Lung (tissue), 12 donors: ENCODE data around the gene CCDC126. TPM values are rescaled to one million over a fixed set of nuclear protein-coding genes. Genes with fewer than 3 reads are reported as not detected.
A peak's percentile ranks its signal among the peaks of the same experiment; 100 is the strongest.

ENCODE experiments used
- ATAC-seq: fragments of 200-7000 bp; cut with Tn5 transposase; one replicate; pipeline ENCODE4 v1.9.1; 2020; ENCODE audit warnings: moderate number of reproducible peaks; ENCODE audit not compliant: insufficient read depth, low FRiP score
- DNase-seq, 3 donors: peaks; one replicate each; pipeline ENCODE4 v3.0.0-alpha.2; 2013 to 2017
- H3K27ac ChIP-seq, 2 donors: one replicate each; pipeline ENCODE4 v1.5.1; 2013; ENCODE audit warnings: mild to moderate bottlenecking in 2 of 2, moderate library complexity in 2 of 2, control low read depth in 1 of 2, inconsistent platforms in 1 of 2, low read depth in 1 of 2, low read length in 1 of 2
- H3K27me3 ChIP-seq, 3 donors: one replicate each; pipeline ENCODE4 v1.5.1; 2013; ENCODE audit warnings: low read length in 2 of 3; ENCODE audit not compliant: control insufficient read depth in 3 of 3, insufficient read depth in 3 of 3
- H3K36me3 ChIP-seq, 4 donors: one replicate each; pipeline ENCODE4 v1.5.1; 2013; ENCODE audit warnings: low read length in 4 of 4, mild to moderate bottlenecking in 1 of 4, moderate library complexity in 1 of 4; ENCODE audit not compliant: control insufficient read depth in 4 of 4, insufficient read depth in 4 of 4
- H3K4me1 ChIP-seq, 5 donors: one replicate each; pipeline ENCODE4 v1.5.1; 2013; ENCODE audit warnings: low read length in 5 of 5, mild to moderate bottlenecking in 2 of 5, moderate library complexity in 1 of 5; ENCODE audit not compliant: control insufficient read depth in 5 of 5, insufficient read depth in 5 of 5
- H3K4me3 ChIP-seq: one replicate; pipeline ENCODE4 v1.5.1; 2013; ENCODE audit warnings: mild to moderate bottlenecking, control low read depth, moderate library complexity
- H3K9ac ChIP-seq, 2 donors: one replicate each; pipeline ENCODE4 v1.5.1; 2013; ENCODE audit warnings: low read length in 2 of 2, control low read depth in 1 of 2; ENCODE audit not compliant: insufficient read depth in 1 of 2
- H3K9me3 ChIP-seq, 4 donors: one replicate each; pipeline ENCODE4 v1.5.1; 2013; ENCODE audit warnings: low read length in 3 of 4, mild to moderate bottlenecking in 1 of 4, moderate library complexity in 1 of 4; ENCODE audit not compliant: control insufficient read depth in 4 of 4, insufficient read depth in 3 of 4
- WGBS, 2 donors: extraction: QIAGEN DNeasy Blood & Tissue Kit; methylation state at CpG; one replicate each; pipeline ENCODE4 v1.1.7; 2013; 5-methylcytosine and 5-hydroxymethylcytosine counted together
- polyA plus RNA-seq, 2 donors: library from polyadenylated mRNA; stranded (reverse); fragments of 200-250 nt; gene quantifications; one replicate each; pipeline ENCODE4 v1.2.1, GENCODE V29; 2013
- total RNA-seq, 2 donors: library from RNA; depleted of rRNA in 1 of 2; stranded (reverse); fragments of >200 nt in 1 of 2; gene quantifications; one replicate each; pipeline ENCODE4 v1.2.1, GENCODE V29; 2014 to 2021
- TF ChIP-seq, protein P1 (sequence below): IDR thresholded peaks from 2 replicates; pipeline ENCODE4 v1.5.1; 2012; ENCODE audit warnings: mild to moderate bottlenecking; ENCODE audit errors: control extremely low read depth, extremely low read depth
- donor health status: control.
- donor health status: control.
- donor health status: Bipolar disorder and iron deficiency.
- donor health status: healthy.
- donor health status: DM: yes; HTN: yes; CAD: no.

CCDC126 gene
- total and polyA plus RNA-seq, 4 donors, result 4.1 to 21.9 (median 10.0) TPM

- Histone ChIP-seq H3K9me3 (peaks cover 0 to 6% (median 1%) of the 10 kb centered on the region in 4 donors), H3K9ac (no peak overlapping the region), H3K27me3 (no peaks in the 10 kb centered on the region), H3K4me1 (peaks cover 0 to 4% (median 0%) of the 10 kb centered on the region in 5 donors), H3K4me3 (no peak overlapping the region), H3K27ac (no peak overlapping the region), H3K36me3 (no peaks in the 10 kb centered on the region)
- no peak for ATAC-seq
- TF ChIP-seq, protein P1, sequence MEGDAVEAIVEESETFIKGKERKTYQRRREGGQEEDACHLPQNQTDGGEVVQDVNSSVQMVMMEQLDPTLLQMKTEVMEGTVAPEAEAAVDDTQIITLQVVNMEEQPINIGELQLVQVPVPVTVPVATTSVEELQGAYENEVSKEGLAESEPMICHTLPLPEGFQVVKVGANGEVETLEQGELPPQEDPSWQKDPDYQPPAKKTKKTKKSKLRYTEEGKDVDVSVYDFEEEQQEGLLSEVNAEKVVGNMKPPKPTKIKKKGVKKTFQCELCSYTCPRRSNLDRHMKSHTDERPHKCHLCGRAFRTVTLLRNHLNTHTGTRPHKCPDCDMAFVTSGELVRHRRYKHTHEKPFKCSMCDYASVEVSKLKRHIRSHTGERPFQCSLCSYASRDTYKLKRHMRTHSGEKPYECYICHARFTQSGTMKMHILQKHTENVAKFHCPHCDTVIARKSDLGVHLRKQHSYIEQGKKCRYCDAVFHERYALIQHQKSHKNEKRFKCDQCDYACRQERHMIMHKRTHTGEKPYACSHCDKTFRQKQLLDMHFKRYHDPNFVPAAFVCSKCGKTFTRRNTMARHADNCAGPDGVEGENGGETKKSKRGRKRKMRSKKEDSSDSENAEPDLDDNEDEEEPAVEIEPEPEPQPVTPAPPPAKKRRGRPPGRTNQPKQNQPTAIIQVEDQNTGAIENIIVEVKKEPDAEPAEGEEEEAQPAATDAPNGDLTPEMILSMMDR, result no peak
- DNase-seq, result peak in 1 of 3 donors; percentile 13
- 77 to 89% methylated on average over 8 of the region's 8 CpGs for WGBS, 2 donors
These were observed 65.2 kb downstream of the CCDC126 start for GRCh38 chr7:23662124-23662983.

- H3K9me3 ChIP-seq, result peaks cover 0 to 6% (median 0%) of the 10 kb centered on the region in 4 donors
- ATAC-seq (no peak), DNase-seq (no peak)
- no peak overlapping the region for H3K9ac ChIP-seq
- TF ChIP-seq, protein P1, result no peak
- H3K27ac ChIP-seq, result no peak overlapping the region
- H3K4me1 ChIP-seq, result peaks cover 0 to 4% (median 0%) of the 10 kb centered on the region in 5 donors
- WGBS, 2 donors, result 83 to 97% methylated on average over 2 of the region's 2 CpGs
- H3K4me3 ChIP-seq, result no peak overlapping the region
- no peaks in the 10 kb centered on the region for H3K36me3 ChIP-seq
- no peaks in the 10 kb centered on the region for H3K27me3 ChIP-seq
These were observed 65.8 kb downstream of the CCDC126 start for GRCh38 chr7:23662984-23663313.

GRCh38 chr7:23664122-23664521, 66.9 kb downstream of the CCDC126 start:
- H3K9ac ChIP-seq, result no peak overlapping the region
- H3K27ac ChIP-seq, result no peak overlapping the region
- H3K4me1 ChIP-seq, result peaks cover 0 to 4% (median 0%) of the 10 kb centered on the region in 5 donors
- no peak overlapping the region for H3K4me3 ChIP-seq
- no peaks in the 10 kb centered on the region for H3K9me3 ChIP-seq
- DNase-seq, result no peak
- H3K36me3 ChIP-seq, result no peaks in the 10 kb centered on the region
- no peak for ATAC-seq
- TF ChIP-seq, protein P1, result no peak
- H3K27me3 ChIP-seq, result no peaks in the 10 kb centered on the region
